Adrenal gland (tissue), 5 donors: ENCODE measurements around the gene CCDC97.

Source experiments
- POLR2A ChIP-seq, 2 donors: fragments of 450-650 bp; IDR thresholded peaks; one replicate each; pipeline ENCODE4 v1.6.1; 2017; ENCODE audit warnings: antibody characterized with exemption in 2 of 2, mild to moderate bottlenecking in 2 of 2, moderate library complexity in 1 of 2
- TF ChIP-seq, protein P1 (sequence below), 6 experiments: fragments of 450-650 bp in 4 of 6; fragments of 200-600 bp in 2 of 6; sonication (generic) in 1 of 6; IDR thresholded peaks; 1 replicate in 5 of 6; 2 replicates in 1 of 6; pipeline versions ENCODE4 v1.5.1 to v1.8.0; 2016 to 2021; ENCODE audit warnings: antibody characterized with exemption in 6 of 6, mild to moderate bottlenecking in 2 of 6, moderate library complexity in 1 of 6
- donor health status: DM: no; HTN: no; CAD: no.

DNA sequence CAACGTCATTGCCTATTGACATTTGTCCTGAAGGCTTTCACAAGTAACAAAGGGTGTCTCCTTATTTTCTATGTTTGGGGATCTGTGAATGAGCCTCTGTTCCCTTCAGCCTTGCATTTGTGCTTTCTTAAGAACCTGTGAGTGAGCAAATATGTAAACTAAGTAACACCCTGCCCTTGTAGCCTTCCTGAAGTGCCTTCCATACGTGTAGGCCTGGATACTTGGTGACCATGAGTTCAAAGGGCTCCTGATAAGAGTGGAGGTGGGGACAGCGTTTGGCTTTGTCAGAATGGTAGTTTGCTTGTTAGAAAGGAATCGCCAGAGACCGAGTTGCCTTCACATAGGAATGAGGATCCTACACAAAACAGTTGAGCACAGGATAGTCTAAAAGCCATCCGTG lies 14.5 kb upstream of the CCDC97 start:
- no peak for TF ChIP-seq POLR2A (IDR thresholded peaks at IDR 0.05)
- TF ChIP-seq, protein P1, sequence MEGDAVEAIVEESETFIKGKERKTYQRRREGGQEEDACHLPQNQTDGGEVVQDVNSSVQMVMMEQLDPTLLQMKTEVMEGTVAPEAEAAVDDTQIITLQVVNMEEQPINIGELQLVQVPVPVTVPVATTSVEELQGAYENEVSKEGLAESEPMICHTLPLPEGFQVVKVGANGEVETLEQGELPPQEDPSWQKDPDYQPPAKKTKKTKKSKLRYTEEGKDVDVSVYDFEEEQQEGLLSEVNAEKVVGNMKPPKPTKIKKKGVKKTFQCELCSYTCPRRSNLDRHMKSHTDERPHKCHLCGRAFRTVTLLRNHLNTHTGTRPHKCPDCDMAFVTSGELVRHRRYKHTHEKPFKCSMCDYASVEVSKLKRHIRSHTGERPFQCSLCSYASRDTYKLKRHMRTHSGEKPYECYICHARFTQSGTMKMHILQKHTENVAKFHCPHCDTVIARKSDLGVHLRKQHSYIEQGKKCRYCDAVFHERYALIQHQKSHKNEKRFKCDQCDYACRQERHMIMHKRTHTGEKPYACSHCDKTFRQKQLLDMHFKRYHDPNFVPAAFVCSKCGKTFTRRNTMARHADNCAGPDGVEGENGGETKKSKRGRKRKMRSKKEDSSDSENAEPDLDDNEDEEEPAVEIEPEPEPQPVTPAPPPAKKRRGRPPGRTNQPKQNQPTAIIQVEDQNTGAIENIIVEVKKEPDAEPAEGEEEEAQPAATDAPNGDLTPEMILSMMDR (IDR thresholded peaks at IDR 0.05), result no peak
